ENCODE data around the gene RPS6KB2.

RPS6KB2 gene

GRCh38 chr11:67442504-67443404 is 14.5 kb downstream of the RPS6KB2 start:
- peak; percentile 31 for DNase-seq (ENCODE audit: low read depth)

- DNase-seq (ENCODE audit: low read depth) = no peak
These were observed 17.2 kb downstream of the RPS6KB2 start for GRCh38 chr11:67445515-67445914.

GRCh38 chr11:67448220-67448609 is 19.9 kb downstream of the RPS6KB2 start:
- DNase-seq (ENCODE audit: low read depth) = no peak

- no peak for DNase-seq (ENCODE audit: low read depth)
These were observed 21.0 kb downstream of the RPS6KB2 start for GRCh38 chr11:67449116-67449844.

GRCh38 chr11:67450796-67451657 is 22.7 kb downstream of the RPS6KB2 start:
- no peak for DNase-seq (ENCODE audit: low read depth)

- no peak for DNase-seq (ENCODE audit: low read depth)
These were observed 23.3 kb downstream of the RPS6KB2 start for GRCh38 chr11:67451658-67451976.

GRCh38 chr11:67452141-67452952 is 24.1 kb downstream of the RPS6KB2 start, which contains the start of gene GPR152:
TSS of gene GPR152 (minus strand) at chr11:67452729. CDS start at chr11:67452724, 5 bp downstream.
- DNase-seq (ENCODE audit: low read depth) = no peak

- DNase-seq (ENCODE audit: low read depth) = no peak
These were observed 25.8 kb downstream of the RPS6KB2 start for GRCh38 chr11:67453816-67454732.

GRCh38 chr11:67455054-67455453 is 26.8 kb downstream of the RPS6KB2 start, which contains the start of gene CABP4:
TSS of gene CABP4 (plus strand) at chr11:67455354. CDS start at chr11:67455424, 70 bp downstream.
- DNase-seq (ENCODE audit: low read depth) = no peak

- DNase-seq (ENCODE audit: low read depth) = no peak
These were observed 27.9 kb downstream of the RPS6KB2 start for GRCh38 chr11:67456068-67456705.

GRCh38 chr11:67457453-67457852 is 29.2 kb downstream of the RPS6KB2 start:
- DNase-seq (ENCODE audit: low read depth) = no peak

GRCh38 chr11:67458266-67458665 is 30.0 kb downstream of the RPS6KB2 start:
- DNase-seq (ENCODE audit: low read depth) = no peak

GRCh38 chr11:67463186-67463585 is 34.9 kb downstream of the RPS6KB2 start:
- DNase-seq (ENCODE audit: low read depth) = no peak

- DNase-seq (ENCODE audit: low read depth) = peak; percentile 26
These were observed 35.6 kb downstream of the RPS6KB2 start for GRCh38 chr11:67463680-67464410.

- DNase-seq (ENCODE audit: low read depth) = peak; percentile 73
These were observed 36.3 kb downstream of the RPS6KB2 start for GRCh38 chr11:67464411-67465188.

- no peak for DNase-seq (ENCODE audit: low read depth)
These were observed 36.9 kb downstream of the RPS6KB2 start for GRCh38 chr11:67465189-67465510.

- peak; percentile 27 for DNase-seq (ENCODE audit: low read depth)
These were observed 37.2 kb downstream of the RPS6KB2 start for GRCh38 chr11:67465530-67465929.

- DNase-seq (ENCODE audit: low read depth) = no peak
These were observed 38.1 kb downstream of the RPS6KB2 start for GRCh38 chr11:67466367-67466766.

Data from ELR (cell line).